HG03521 (cell line): ENCODE measurements around the gene COL6A1.

Experiments
- ATAC-seq: cut with Tn5 transposase; IDR thresholded peaks from one replicate; pipeline ENCODE4 v1.9.1; 2021; ENCODE audit warnings: mild to moderate bottlenecking, moderate library complexity; ENCODE audit not compliant: unreplicated experiment

COL6A1 gene

DNA sequence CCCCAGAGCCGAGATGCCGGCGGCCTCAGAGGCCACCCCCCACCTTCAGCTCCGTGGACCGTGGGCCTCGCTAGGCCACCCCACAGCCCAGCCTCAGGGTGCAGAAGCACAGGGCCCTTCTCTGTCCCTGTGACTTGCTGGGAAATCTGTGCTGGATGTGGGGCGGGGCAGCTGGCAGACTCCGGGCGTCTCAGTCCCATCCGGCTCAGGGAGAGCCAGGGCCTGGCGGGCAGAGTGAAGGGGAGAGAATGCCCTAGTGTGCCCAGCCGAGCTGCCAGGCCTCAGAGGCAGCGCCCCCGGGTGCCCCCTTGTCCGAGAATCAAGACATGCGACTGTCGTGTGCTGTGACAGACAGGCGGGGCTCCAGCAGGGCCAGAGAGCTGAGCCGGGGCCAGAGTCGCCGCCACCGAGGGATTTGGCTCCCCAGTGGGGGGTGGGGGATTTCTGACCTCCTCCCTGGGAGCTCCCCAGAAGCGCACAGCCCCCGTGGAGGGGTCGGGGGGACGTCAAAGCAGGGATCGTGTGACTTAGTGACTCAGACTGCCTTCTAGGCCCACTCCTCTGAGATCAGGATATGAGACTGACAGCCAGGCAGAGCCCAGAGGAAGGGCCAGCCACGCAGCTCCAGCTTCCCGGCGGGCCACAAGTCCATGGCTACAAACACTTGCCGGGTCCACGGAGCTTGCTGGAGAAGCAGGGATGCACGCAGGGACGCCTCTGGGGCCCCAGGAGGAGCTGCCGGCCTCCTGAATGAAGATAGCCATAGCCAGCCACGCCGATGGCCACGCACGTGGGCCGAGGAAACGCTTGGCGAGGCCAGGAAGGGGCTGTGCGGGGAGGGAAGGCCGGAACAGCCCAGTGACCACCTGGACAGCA is 11.9 kb downstream of the COL6A1 start:
- ATAC-seq: no peak

DNA sequence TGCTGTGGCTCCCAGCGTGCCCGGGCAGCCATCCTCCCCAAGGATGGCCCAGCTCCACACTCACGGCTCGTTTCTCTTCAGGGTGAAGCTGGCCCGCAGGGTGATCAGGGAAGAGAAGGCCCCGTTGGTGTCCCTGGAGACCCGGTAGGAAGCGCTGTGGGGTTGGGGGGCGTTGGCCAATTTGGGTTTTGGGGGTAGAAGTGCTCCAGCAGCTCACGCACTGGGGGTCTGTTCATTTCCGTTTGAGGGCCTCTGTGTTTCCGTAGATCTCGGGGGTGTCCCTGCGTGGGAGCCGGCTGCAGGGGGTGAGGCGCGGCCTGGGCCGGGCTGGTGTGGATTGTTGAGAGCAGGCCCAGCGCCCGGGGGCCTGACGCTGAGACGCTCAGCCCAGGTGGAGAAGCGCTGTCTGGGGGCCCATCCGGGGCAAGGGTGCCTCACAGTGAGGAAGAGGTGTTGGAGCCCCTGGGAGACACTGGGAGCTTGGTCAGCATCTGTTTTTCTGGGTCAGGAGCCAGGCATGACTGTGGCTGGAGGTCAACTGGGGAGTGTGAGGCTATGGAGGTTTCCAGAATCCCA is 12.6 kb downstream of the COL6A1 start:
- no peak for ATAC-seq

DNA sequence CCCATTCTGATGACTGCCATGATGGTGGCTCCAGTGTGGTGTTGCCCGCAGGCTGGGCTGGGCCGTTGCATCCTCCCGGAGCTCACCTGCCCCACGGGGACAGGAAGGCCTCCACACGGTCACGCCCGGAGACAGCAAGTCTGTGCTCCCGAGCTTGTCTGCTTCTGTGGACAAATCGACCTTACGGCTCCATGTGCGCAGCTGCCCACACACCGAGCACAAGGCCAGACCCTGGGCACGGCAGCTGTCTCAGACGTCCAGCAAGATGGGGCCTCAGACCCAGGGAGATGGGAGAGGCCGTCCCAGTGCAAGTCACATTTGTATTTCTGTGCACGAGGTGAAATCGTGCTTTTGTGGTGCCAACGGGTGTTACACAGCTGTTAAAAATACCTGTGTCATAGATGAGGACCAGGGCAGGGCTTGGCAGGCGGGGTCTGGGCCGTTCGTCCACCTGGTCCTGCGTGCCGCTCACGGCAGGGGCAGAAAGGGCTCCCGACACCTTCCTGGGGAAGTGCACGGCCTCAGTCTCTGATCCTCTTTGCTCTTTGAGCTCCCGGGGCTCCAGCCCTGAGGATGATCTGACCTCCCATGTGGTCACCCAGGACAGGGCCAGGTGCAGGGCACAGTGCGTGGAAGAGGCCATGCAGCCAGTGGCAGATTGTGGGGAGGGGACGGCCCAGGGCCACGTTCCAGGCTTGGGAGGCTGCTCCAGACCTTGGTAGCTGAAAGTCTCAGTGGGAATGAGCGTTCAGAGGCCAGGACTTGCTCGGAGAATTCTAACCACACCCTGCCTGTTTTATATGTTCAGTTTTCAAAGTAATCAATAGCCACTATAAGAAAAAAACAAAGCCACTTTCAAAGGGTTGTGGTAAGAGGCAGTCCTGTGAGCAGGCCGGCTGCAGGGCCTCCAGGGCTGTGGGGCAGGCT is 13.5 kb downstream of the COL6A1 start:
- no peak for ATAC-seq

DNA sequence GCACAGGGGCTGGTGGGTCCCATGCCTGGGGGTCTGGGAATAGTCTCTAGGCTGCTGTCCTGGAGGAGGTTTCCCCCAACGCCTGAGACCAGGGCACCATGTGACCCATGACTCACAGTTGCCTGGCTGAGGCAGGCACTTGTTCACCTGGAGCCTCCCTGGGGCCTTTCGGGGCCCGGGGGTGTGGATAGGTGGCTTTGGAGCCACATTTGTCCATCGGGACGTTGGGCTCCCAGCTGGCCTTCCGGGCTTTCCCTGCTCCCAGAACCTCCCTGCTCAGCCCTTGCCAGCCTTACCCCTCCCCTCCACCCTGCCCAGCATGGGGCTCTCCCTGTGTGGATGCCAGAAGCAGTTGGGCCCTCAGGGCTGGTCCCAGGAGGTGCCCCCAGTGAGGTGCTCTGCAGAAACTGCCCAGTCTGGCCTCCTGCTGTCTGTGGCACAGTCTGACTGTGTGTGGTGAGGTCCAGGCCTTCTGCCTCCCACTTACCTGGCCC is 14.2 kb downstream of the COL6A1 start:
- ATAC-seq: no peak

DNA sequence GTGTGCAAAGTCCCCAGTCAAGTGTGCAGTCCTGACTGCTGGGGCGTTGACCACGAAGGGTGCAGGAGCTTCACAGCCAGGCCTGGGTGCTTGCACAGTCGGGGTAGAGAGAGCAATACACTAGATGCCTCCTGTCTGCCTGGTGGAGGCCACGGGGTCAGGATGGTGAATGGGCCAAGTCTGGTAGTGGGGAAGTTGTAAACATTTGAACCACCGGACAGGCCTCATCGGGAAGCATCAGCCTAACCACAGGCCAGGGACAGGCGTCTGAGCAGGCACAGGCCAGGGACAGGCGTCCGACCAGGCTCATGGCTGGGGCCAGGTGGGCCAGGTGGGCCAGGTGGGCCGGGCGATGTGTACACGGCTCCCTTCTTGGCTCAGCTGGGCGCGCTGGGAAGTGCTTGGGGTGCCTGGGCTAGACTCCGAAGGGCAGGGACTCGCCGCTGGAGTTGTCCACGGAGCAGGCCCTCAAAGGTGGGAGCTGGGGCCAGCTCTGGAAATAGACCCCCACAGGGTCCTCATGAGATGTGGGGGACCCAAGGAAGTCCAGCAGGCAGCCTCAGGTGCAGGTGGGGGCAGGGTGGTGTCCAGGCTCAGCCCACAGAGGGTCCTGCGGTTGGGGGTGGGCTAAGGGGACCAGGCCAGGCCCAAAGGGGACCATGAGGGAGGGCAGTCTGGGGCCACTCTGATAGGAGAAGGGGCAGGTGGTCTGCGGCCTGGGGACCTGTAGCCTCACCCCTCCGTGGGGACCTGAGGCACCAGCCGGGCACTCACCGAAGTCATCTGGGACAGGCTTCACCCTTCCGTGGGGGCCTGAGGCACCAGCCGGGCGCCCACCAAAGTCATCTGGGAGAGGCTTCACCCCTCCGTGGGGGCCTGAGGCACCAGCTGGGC is 15.0 kb downstream of the COL6A1 start:
- ATAC-seq: no peak

DNA sequence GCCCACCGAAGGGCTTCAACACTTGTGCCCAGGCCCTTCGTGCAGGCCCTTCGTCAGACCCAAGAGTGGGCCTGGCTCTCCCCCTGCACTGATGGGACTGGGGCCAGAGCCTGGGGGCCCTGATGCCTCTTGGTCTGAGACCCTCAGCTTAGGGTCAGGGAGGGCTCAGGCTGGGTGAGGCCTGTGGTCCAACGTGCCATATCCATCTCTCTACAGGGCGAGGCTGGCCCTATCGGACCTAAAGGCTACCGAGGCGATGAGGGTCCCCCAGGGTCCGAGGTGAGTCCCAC is 15.6 kb downstream of the COL6A1 start:
- ATAC-seq: no peak

DNA sequence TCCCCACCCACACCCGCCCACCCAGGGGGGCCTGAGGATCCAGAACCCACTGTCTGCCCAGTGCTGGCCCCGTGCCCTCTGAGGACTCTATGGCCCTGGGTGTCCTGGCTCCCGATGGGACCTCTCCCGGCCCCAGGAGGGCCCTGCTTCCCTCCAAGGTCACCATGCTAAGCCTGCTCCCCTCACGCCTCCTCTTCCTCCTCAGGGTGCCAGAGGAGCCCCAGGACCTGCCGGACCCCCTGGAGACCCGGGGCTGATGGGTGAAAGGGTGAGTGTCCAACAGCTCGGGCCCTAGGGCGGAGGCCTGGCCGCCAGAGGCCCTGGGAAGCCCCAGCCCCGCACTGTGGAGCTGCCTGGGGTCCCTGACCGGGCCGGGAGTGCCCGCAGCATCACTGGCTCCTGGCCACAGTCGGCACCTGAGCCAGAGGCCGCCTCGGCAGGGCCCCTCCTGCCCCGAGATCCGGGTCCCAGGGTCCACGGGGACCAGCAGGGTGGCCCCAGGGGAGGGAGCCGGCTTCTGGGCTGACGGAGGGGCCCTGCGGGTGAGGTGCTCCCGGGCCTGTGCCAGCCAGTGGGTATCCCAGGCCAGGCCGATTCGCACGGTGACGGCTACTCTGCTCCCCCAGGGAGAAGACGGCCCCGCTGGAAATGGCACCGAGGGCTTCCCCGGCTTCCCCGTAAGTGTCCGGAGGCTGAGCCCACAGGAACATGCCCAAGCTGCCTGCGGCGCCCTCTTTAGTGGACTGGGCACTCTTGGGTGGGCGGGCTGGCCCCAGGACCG is 16.1 kb downstream of the COL6A1 start:
- ATAC-seq: no peak

DNA sequence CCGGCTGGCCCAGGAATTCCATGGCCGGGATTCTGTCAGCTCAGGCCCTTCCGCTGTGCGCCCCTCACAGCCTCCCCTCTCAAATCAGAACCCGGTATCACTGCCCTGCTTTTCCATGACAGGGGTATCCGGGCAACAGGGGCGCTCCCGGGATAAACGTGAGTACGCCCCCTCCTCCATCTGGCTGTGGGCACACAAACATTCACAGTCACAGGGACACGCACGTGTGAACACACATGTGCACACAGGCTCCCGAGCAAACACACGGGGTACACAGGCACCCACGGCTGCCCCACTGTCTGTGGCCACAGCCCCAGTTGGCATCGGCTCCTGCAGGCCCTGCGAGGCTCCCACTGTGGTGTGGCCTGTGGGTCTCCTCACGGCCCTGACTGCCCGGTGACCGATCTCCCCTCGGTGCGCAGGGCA is 16.7 kb downstream of the COL6A1 start:
- ATAC-seq: no peak

DNA sequence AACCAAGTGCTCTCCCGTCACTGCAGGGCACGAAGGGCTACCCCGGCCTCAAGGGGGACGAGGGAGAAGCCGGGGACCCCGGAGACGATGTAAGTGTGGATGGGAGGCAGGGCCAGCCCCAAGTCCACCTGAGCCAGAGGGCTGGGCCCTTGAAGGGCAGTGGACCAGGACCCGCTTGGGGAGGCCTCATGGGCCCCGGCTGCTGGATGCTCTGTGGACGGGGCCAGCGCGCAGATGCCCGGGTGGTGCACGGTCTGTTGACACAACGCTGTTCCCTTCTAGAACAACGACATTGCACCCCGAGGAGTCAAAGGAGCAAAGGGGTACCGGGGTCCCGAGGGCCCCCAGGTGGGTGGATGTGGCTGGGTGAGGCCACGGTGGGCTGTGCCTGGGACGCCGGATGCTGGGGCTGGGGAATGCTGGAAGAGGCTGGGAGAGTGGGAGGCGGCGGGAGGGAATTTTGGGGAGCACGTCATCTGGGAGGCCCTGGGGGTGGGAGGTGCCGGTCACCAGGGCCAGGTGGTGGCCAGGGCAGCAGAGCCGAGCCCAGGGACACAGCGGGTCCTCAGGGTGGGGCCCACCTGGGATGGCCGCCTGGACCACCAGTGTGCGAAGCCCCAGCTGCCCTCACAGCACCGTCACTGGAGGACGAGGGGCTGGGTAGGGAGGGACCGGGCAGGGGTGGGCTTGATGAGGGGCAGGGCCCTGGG is 17.5 kb downstream of the COL6A1 start:
- no peak for ATAC-seq

DNA sequence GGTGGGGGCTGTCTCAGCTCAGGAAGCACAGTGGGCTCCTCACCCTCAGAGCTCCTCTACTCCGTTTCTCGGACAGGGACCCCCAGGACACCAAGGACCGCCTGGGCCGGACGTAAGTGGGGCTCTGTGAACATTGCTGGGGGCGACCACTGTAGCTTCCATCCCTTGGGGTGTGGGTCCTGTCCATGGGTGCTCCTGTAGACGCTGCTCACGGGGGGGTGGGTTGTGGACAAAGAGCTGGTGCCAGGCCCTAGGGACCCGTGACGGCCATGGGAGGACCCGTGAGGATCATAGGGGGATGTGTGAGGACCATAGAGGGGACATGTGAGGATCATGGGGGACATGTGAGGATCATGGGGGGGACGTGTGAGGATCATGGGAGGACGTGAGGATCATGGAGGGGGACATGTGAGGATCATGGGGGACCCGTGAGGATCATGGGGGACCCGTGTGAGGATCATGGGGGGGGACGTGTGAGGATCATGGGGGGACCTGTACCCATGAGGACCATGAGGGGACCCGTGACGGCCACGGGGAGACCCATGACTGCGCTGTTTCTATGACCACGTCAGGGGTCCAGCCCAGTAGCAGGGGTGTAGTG is 18.1 kb downstream of the COL6A1 start:
- ATAC-seq: no peak

DNA sequence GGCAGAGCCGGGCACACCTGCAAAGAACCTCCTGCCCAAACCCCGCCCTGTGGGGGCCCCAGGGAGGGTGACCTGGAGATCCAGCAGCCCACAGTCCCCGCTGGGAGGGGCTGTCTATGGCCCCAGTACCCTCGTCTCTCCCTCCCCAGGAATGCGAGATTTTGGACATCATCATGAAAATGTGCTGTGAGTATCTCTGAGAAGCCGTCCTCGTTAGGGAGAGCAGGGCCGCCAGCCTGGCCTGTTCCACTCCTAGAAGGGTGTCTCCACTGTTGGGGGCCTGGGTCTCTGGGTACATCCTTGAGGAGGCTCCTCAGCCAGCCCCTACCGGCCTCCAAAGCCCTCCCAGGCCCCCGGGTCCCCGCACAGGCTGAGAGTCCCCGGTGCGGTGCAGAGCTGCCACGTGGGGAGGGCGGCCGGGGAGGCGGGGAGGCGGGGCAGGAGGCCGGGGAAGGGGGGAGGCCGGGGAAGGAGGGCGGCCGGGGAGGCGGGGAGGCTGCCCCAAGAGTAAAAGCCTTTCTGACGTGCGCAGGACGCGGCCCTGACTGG is 18.7 kb downstream of the COL6A1 start:
- ATAC-seq: no peak

DNA sequence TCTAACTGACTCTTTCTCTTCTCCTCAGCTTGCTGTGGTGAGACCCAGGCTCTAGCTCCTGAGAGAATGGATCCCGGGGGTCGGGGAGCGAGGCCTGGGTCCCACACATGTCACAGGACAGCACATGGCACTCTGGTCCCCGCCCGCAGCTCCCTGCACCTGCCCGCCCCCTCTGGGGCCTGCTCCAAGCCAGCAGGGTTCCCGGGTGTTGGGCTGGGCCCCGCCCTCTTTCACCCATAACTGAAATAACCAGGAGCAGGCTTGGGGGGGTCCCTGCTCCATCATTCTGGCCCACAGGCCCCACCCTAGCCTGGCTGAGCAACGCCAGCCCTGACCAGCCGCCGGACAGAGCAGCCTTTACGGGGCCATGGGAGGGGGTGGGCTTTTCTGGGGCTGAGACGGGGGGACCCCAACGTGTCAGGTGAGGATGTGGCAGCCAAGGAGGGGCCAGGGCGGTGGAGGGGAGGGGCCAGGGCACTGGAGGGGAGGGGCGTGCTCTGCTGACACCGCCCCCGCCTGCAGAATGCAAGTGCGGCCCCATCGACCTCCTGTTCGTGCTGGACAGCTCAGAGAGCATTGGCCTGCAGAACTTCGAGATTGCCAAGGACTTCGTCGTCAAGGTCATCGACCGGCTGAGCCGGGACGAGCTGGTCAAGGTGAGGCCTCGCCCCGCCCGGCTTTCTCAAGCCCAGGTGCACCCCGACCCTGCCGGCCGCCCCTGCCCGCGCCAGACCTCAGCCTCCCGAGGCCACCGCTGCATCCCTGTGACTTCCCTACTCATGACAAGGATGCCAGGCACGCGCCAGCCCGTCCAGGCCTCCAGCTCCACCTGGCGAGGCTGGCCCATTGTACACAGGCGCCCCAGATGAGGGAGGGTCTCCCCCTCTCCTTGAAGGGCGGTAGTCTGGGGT is 19.4 kb downstream of the COL6A1 start:
- ATAC-seq: no peak

DNA sequence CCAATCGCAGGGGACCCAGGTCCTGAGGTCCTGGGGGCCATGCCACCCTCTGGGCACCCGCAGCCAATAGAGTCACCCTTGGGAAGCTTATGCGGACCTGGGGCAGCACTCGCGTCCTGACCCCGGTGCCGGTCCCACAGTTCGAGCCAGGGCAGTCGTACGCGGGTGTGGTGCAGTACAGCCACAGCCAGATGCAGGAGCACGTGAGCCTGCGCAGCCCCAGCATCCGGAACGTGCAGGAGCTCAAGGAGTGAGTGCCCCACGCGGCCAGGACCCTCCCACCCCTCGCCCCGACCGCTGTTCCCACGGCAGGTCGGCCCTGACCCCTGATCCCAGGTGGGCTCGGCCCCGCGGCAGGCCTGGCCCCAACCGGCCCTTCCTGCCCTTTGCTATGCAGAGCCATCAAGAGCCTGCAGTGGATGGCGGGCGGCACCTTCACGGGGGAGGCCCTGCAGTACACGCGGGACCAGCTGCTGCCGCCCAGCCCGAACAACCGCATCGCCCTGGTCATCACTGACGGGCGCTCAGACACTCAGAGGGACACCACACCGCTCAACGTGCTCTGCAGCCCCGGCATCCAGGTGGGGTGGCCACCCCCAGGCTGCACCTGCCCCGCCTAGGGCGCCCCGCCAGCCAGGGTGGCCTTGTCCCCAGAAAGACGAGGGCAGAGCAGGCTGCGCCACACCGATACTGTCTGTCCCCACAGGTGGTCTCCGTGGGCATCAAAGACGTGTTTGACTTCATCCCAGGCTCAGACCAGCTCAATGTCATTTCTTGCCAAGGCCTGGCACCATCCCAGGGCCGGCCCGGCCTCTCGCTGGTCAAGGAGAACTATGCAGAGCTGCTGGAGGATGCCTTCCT is 20.5 kb downstream of the COL6A1 start:
- ATAC-seq: no peak

DNA sequence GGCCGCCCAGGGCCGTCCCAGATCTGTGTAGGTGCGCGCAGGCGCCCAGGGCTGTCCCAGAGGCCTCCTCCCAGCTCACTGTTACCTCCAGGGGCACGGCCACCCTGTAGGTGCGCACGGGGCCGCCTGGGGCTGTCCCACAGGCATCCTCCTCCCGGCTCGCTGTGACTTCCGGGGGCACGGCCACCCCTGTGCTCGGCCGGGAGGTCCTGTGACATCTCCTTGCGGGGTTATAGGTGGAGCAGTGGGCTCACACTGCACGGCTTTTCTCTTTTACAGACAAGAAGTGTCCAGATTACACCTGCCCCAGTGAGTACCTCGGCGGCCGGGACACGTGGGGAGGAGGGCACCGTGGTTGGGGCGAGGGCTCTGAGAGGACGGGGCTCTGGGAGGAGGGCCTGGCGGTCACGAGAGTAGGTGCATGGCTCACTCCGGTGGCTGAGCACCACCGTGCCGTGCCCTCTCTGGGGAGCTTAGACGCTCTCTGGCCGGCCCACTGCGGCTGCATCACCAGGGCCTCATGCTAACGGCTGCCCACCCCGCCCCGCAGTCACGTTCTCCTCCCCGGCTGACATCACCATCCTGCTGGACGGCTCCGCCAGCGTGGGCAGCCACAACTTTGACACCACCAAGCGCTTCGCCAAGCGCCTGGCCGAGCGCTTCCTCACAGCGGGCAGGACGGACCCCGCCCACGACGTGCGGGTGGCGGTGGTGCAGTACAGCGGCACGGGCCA is 21.4 kb downstream of the COL6A1 start:
- ATAC-seq: no peak

DNA sequence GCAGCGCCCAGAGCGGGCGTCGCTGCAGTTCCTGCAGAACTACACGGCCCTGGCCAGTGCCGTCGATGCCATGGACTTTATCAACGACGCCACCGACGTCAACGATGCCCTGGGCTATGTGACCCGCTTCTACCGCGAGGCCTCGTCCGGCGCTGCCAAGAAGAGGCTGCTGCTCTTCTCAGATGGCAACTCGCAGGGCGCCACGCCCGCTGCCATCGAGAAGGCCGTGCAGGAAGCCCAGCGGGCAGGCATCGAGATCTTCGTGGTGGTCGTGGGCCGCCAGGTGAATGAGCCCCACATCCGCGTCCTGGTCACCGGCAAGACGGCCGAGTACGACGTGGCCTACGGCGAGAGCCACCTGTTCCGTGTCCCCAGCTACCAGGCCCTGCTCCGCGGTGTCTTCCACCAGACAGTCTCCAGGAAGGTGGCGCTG is 22.0 kb downstream of the COL6A1 start:
- ATAC-seq: no peak
